Left lung (tissue), 10 donors: ENCODE results near the gene GCAT. TPM values are rescaled to one million over a fixed set of nuclear protein-coding genes. Genes with fewer than 3 reads are reported as not detected.
A peak's percentile ranks its signal among the peaks of the same experiment; 100 is the strongest.

Experiments
- ATAC-seq: fragments of 200-7000 bp; cut with Tn5 transposase; one replicate; pipeline ENCODE4 v1.9.1; 2020; ENCODE audit warnings: moderate library complexity
- DNase-seq, 4 donors: peaks; one replicate each; pipeline ENCODE4 v3.0.0-alpha.2; 2013 to 2020
- H3K27ac ChIP-seq, 2 donors: fragments of 200-600 bp; sonication (generic) in 1 of 2; one replicate each; pipeline versions ENCODE4 v1.5.0 to v1.8.0; 2020 to 2021
- H3K27me3 ChIP-seq, 2 donors: fragments of 200-600 bp; sonication (generic) in 1 of 2; one replicate each; pipeline versions ENCODE4 v1.5.0 to v1.8.0; 2020 to 2021
- H3K36me3 ChIP-seq, 2 donors: fragments of 200-600 bp; sonication (generic) in 1 of 2; one replicate each; pipeline versions ENCODE4 v1.5.0 to v1.8.0; 2020 to 2021
- H3K4me1 ChIP-seq, 2 donors: fragments of 200-600 bp; one replicate each; pipeline ENCODE4 v1.8.0; 2021
- H3K4me3 ChIP-seq, 2 donors: fragments of 200-600 bp; sonication (generic) in 1 of 2; one replicate each; pipeline versions ENCODE4 v1.5.0 to v1.8.0; 2020 to 2021; ENCODE audit warnings: mild to moderate bottlenecking in 1 of 2
- H3K9me3 ChIP-seq, 2 donors: fragments of 200-600 bp; sonication (generic) in 1 of 2; one replicate each; pipeline versions ENCODE4 v1.5.0 to v1.8.0; 2020 to 2021
- CTCF ChIP-seq, 2 donors: fragments of 200-600 bp; sonication (generic) in 1 of 2; IDR thresholded peaks; one replicate each; pipeline versions ENCODE4 v1.5.0 to v1.8.0; 2021; ENCODE audit warnings: antibody characterized with exemption in 2 of 2
- intact Hi-C, 2 donors: fragments of 100-400 bp; cut with DNase I; formaldehyde crosslinking; loops; one replicate each; pipeline versions ENCODE4 v1.11.2 to v1.14.2; 2022
- polyA plus RNA-seq, 6 donors: library from polyadenylated mRNA; unstranded; fragments of 120-200 nt; gene quantifications; one replicate each; pipeline ENCODE4 v1.2.1, GENCODE V29; 2013; ENCODE audit not compliant: insufficient read length in 6 of 6
- total RNA-seq, 2 donors: library from RNA; stranded (reverse); fragmentation: NEBNext Ultra II Directional; extraction: Animal tissue kit (Norgen Biotek cat#: 25700); gene quantifications; one replicate each; pipeline ENCODE4 v1.2.1, GENCODE V29; 2021
- donor health status: DM: no; HTN: yes; CAD: no.
- donor health status: DM: no; HTN: no; CAD: no.

The GCAT gene
- total and polyA plus RNA-seq, 8 donors, result 8.1 to 16.7 (median 9.0) TPM

DNA sequence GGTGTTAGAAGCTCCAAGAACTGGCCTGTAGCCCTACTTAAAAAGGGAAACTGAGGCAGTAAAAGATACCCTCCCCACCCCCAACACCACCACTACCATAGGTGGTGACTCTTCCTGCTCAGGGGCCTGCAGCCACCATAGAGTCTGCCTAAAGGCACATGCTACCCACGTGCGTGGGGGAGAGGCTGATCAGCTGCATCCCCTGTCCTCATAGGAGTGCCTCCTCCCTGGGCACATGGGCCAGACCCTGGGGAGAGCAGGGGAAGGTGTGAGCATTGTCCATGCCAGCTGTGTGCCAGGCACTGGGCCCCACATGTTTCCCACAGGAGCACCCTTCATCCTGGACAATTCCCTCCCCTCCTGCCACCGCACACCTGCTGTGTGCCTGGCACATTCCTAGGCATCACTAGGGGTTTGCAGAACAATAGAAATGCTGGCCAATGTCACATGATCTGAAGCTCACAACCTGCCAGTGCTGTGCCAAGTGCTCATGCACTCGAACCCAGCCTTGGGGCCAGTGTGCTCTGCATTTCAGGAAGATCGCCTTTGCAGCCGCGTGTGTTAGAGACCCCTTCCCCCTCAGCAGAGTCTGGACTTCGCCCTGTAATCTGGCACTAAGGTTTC, 41.7 kb upstream of the GCAT start:
- Histone ChIP-seq H3K4me1 (no peaks in the 10 kb centered on the region), H3K36me3 (peaks cover 0 to 99% of the 10 kb centered on the region in 2 donors), H3K9me3 (no peaks in the 10 kb centered on the region), H3K4me3 (no peak overlapping the region), H3K27ac (no peak overlapping the region), H3K27me3 (no peaks in the 10 kb centered on the region)
- intact Hi-C loops, result no loop called here
- DNase-seq, result no peak
- no peak for TF ChIP-seq CTCF (IDR thresholded peaks at IDR 0.05)
- no peak for ATAC-seq

- H3K27me3 ChIP-seq, result no peaks in the 10 kb centered on the region
- no peak overlapping the region for H3K27ac ChIP-seq
- H3K4me1 ChIP-seq, result no peaks in the 10 kb centered on the region
- intact Hi-C loops, result no loop called here
- ATAC-seq (no peak), DNase-seq (no peak)
- H3K36me3 ChIP-seq, result peaks cover 0 to 99% of the 10 kb centered on the region in 2 donors
- no peak overlapping the region for H3K4me3 ChIP-seq
- no peaks in the 10 kb centered on the region for H3K9me3 ChIP-seq
- no peak for TF ChIP-seq CTCF (IDR thresholded peaks at IDR 0.05)
Observed at GRCh38 chr22:37768273-37768672, 39.5 kb upstream of the GCAT start.

GRCh38 chr22:37769056-37769455, 38.7 kb upstream of the GCAT start:
- ATAC-seq, result no peak
- intact Hi-C loops, result no loop called here
- Histone ChIP-seq H3K27me3 (no peaks in the 10 kb centered on the region), H3K36me3 (peaks cover 0 to 98% of the 10 kb centered on the region in 2 donors), H3K9me3 (no peaks in the 10 kb centered on the region), H3K4me3 (no peak overlapping the region), H3K4me1 (no peaks in the 10 kb centered on the region), H3K27ac (no peak overlapping the region)
- no peak for TF ChIP-seq CTCF (IDR thresholded peaks at IDR 0.05)
- peak in 1 of 4 donors; percentile 61 for DNase-seq

- Histone ChIP-seq H3K27ac (no peak overlapping the region), H3K4me3 (no peak overlapping the region), H3K4me1 (no peaks in the 10 kb centered on the region), H3K9me3 (no peaks in the 10 kb centered on the region), H3K27me3 (no peaks in the 10 kb centered on the region), H3K36me3 (peaks cover 0 to 87% of the 10 kb centered on the region in 2 donors)
- DNase-seq (no peak), ATAC-seq (no peak)
- TF ChIP-seq CTCF (IDR thresholded peaks at IDR 0.05), result no peak
- intact Hi-C loops, result no loop called here
Observed at GRCh38 chr22:37771081-37771480, 36.7 kb upstream of the GCAT start.

GRCh38 chr22:37771702-37772427, 35.9 kb upstream of the GCAT start:
- no peaks in the 10 kb centered on the region for H3K27me3 ChIP-seq
- no peaks in the 10 kb centered on the region for H3K9me3 ChIP-seq
- H3K4me3 ChIP-seq, result no peak overlapping the region
- DNase-seq (no peak), ATAC-seq (no peak)
- intact Hi-C loops, result no loop called here
- H3K36me3 ChIP-seq, result peaks cover 0 to 79% of the 10 kb centered on the region in 2 donors
- no peaks in the 10 kb centered on the region for H3K4me1 ChIP-seq
- no peak for TF ChIP-seq CTCF (IDR thresholded peaks at IDR 0.05)
- H3K27ac ChIP-seq, result no peak overlapping the region
